Astrocyte (in vitro differentiated cells and primary cell): ENCODE measurements around the gene BPTF. TPM values are rescaled to one million over a fixed set of nuclear protein-coding genes. Genes with fewer than 3 reads are reported as not detected.

Experiments
- DNase-seq: peaks from one replicate; pipeline ENCODE4 v3.0.0-alpha.2; 2010; ENCODE audit warnings: low read depth
- FAIRE-seq: peaks from 2 replicates; lab custom pipeline; 2011; peaks lifted over from hg19 to GRCh38; lab: Jason Lieb, UNC
- H2AFZ ChIP-seq: 2 replicates; pipeline ENCODE4 v1.6.0; 2012; ENCODE audit warnings: low read depth, low read length, inconsistent platforms
- H3K27ac ChIP-seq: 2 replicates; pipeline ENCODE4 v1.5.1; 2011; ENCODE audit warnings: low read depth, low read length, inconsistent platforms
- H3K27me3 ChIP-seq: 2 replicates; pipeline ENCODE4 v1.6.0; 2011; ENCODE audit warnings: low read length, inconsistent platforms; ENCODE audit not compliant: insufficient read depth
- H3K36me3 ChIP-seq: 2 replicates; pipeline ENCODE4 v1.5.1; 2011; ENCODE audit warnings: low read length, inconsistent platforms; ENCODE audit not compliant: insufficient read depth
- H3K4me1 ChIP-seq: 2 replicates; pipeline ENCODE4 v1.5.1; 2011; ENCODE audit warnings: low read length, inconsistent platforms; ENCODE audit not compliant: insufficient read depth
- H3K4me2 ChIP-seq: 2 replicates; pipeline ENCODE4 v1.6.0; 2012; ENCODE audit warnings: low read length, inconsistent platforms
- H3K4me3 ChIP-seq: 2 replicates; pipeline ENCODE4 v1.5.1; 2011; ENCODE audit warnings: low read depth, mild to moderate bottlenecking, low read length, inconsistent platforms; ENCODE audit not compliant: insufficient read depth
- H3K79me2 ChIP-seq: 2 replicates; pipeline ENCODE4 v1.6.0; 2012; ENCODE audit warnings: mild to moderate bottlenecking, low read length, inconsistent platforms; ENCODE audit not compliant: insufficient read depth
- H3K9ac ChIP-seq: 2 replicates; pipeline ENCODE4 v1.6.0; 2012; ENCODE audit warnings: mild to moderate bottlenecking, low read length, inconsistent platforms
- H3K9me3 ChIP-seq: 2 replicates; pipeline ENCODE4 v1.5.1; 2012; ENCODE audit warnings: low read depth, mild to moderate bottlenecking, low read length, inconsistent platforms; ENCODE audit not compliant: insufficient read depth
- H4K20me1 ChIP-seq: 2 replicates; pipeline ENCODE4 v1.6.0; 2012; ENCODE audit warnings: low read length, inconsistent platforms; ENCODE audit not compliant: insufficient read depth
- H3K27ac Mint-ChIP-seq: one replicate; pipeline ENCODE4 v1.8.0; 2021; ENCODE audit warnings: mild to moderate bottlenecking, mixed read lengths; ENCODE audit not compliant: unreplicated experiment
- H3K27me3 Mint-ChIP-seq: one replicate; pipeline ENCODE4 v1.8.0; 2021; ENCODE audit warnings: low read depth, mixed read lengths; ENCODE audit not compliant: unreplicated experiment
- H3K36me3 Mint-ChIP-seq: one replicate; pipeline ENCODE4 v1.8.0; 2021; ENCODE audit warnings: low read depth, mixed read lengths; ENCODE audit not compliant: unreplicated experiment
- H3K4me1 Mint-ChIP-seq: one replicate; pipeline ENCODE4 v1.8.0; 2021; ENCODE audit warnings: low read depth, mixed read lengths; ENCODE audit not compliant: unreplicated experiment
- H3K4me3 Mint-ChIP-seq: one replicate; pipeline ENCODE4 v1.8.0; 2021; ENCODE audit warnings: mild to moderate bottlenecking, moderate library complexity, mixed read lengths; ENCODE audit not compliant: unreplicated experiment
- H3K9me3 Mint-ChIP-seq: one replicate; pipeline ENCODE4 v1.8.0; 2021; ENCODE audit warnings: mild to moderate bottlenecking, mixed read lengths; ENCODE audit not compliant: unreplicated experiment
- CTCF ChIP-seq: IDR thresholded peaks from 2 replicates; pipeline ENCODE4 v1.5.1; 2011; ENCODE audit warnings: low read depth, mild to moderate bottlenecking, inconsistent platforms, low read length, moderate library complexity; ENCODE audit not compliant: insufficient read depth
- EZH2 ChIP-seq: IDR thresholded peaks from 2 replicates; pipeline ENCODE4 v1.6.1; 2012; ENCODE audit warnings: mild to moderate bottlenecking, low read length, inconsistent platforms; ENCODE audit not compliant: insufficient read depth
- total RNA-seq: library from RNA; stranded (reverse); gene quantifications from 2 replicates; pipeline ENCODE4 v1.2.1, GENCODE V29; 2021

The BPTF gene
- total RNA-seq, 1 donor from 2014 or later = 72.7 TPM

- no peak for TF ChIP-seq CTCF
- TF ChIP-seq EZH2 = no peak
- FAIRE-seq = no peak
- Histone ChIP-seq H3K79me2 (peaks cover 99% of the 10 kb centered on the region), H4K20me1 (peaks cover 89% of the 10 kb centered on the region), H3K4me1 (no peaks in the 10 kb centered on the region), H3K9me3 (no peaks in the 10 kb centered on the region), H3K4me2 (no peak overlapping the region), H3K9ac (no peak overlapping the region), H3K4me3 (no peak overlapping the region), H3K27ac (no peak overlapping the region), H3K27me3 (no peaks in the 10 kb centered on the region), H2AFZ (no peak overlapping the region), H3K36me3 (peaks cover 14% of the 10 kb centered on the region)
- DNase-seq = no peak
- H3K4me1 Mint-ChIP-seq = peaks cover 9% of the 10 kb centered on the region
- H3K4me3 Mint-ChIP-seq = no peak overlapping the region
- H3K27me3 Mint-ChIP-seq = no peaks in the 10 kb centered on the region
- H3K36me3 Mint-ChIP-seq = peaks cover 11% of the 10 kb centered on the region
- no peak overlapping the region for H3K27ac Mint-ChIP-seq
- peaks cover 7% of the 10 kb centered on the region for H3K9me3 Mint-ChIP-seq
These were observed 25.8 kb downstream of the BPTF start for GRCh38 chr17:67850991-67851631.

DNA sequence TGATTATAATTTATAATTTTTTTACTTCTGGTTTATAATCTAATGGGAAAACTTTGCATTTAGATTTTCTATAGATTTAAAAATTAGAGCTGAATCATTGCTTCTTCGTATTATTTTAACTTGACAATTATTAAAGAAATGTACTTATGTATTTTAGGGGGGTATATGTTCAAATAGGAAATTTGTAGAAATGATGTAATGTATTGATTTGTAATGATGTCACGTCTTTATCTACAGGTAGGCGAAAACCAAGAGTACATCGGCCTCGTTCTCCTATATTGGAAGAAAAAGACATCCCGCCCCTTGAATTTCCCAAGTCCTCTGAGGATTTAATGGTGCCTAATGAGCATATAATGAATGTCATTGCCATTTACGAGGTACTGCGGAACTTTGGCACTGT lies 28.4 kb downstream of the BPTF start:
- no peaks in the 10 kb centered on the region for H3K27me3 ChIP-seq
- no peak for TF ChIP-seq CTCF
- TF ChIP-seq EZH2 = no peak
- Mint-ChIP-seq H3K4me1 (peaks cover 10% of the 10 kb centered on the region), H3K9me3 (peaks cover 7% of the 10 kb centered on the region), H3K4me3 (no peak overlapping the region), H3K27me3 (no peaks in the 10 kb centered on the region), H3K27ac (no peak overlapping the region), H3K36me3 (peaks cover 11% of the 10 kb centered on the region)
- FAIRE-seq = no peak
- no peak for DNase-seq
- no peak overlapping the region for H3K4me2 ChIP-seq
- H4K20me1 ChIP-seq = peaks cover 89% of the 10 kb centered on the region
- H3K9me3 ChIP-seq = no peaks in the 10 kb centered on the region
- H2AFZ ChIP-seq = no peak overlapping the region
- no peak overlapping the region for H3K27ac ChIP-seq
- H3K79me2 ChIP-seq = peaks cover 98% of the 10 kb centered on the region
- no peak overlapping the region for H3K9ac ChIP-seq
- H3K4me1 ChIP-seq = no peaks in the 10 kb centered on the region
- H3K36me3 ChIP-seq = peaks cover 14% of the 10 kb centered on the region
- no peak overlapping the region for H3K4me3 ChIP-seq

DNA sequence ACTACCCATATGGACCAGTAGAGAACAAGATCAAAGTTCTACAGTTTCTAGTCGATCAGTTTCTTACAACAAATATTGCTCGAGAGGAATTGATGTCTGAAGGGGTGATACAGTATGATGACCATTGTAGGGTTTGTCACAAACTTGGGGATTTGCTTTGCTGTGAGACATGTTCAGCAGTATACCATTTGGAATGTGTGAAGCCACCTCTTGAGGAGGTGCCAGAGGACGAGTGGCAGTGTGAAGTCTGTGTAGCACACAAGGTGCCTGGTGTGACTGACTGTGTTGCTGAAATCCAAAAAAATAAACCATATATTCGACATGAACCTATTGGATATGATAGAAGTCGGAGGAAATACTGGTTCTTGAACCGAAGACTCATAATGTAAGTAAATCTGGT lies 29.1 kb downstream of the BPTF start:
- no peaks in the 10 kb centered on the region for H3K27me3 ChIP-seq
- H3K79me2 ChIP-seq = peaks cover 98% of the 10 kb centered on the region
- H3K4me1 ChIP-seq = no peaks in the 10 kb centered on the region
- H3K36me3 ChIP-seq = peaks cover 14% of the 10 kb centered on the region
- no peak overlapping the region for H3K4me3 ChIP-seq
- Mint-ChIP-seq H3K4me3 (no peak overlapping the region), H3K27ac (no peak overlapping the region), H3K36me3 (peaks cover 10% of the 10 kb centered on the region), H3K9me3 (peaks cover 6% of the 10 kb centered on the region), H3K27me3 (no peaks in the 10 kb centered on the region), H3K4me1 (peaks cover 10% of the 10 kb centered on the region)
- TF ChIP-seq EZH2 (no peak), CTCF (no peak)
- DNase-seq (no peak), FAIRE-seq (no peak)
- H3K27ac ChIP-seq = no peak overlapping the region
- peaks cover 89% of the 10 kb centered on the region for H4K20me1 ChIP-seq
- no peaks in the 10 kb centered on the region for H3K9me3 ChIP-seq
- no peak overlapping the region for H3K4me2 ChIP-seq
- no peak overlapping the region for H3K9ac ChIP-seq
- H2AFZ ChIP-seq = no peak overlapping the region
